PFSK-1 (cell line): ENCODE results near the gene TMEM254.

Experiments used
- POLR2AphosphoS5 ChIP-seq: IDR thresholded peaks from 2 replicates; pipeline ENCODE4 v1.6.1; 2012; ENCODE audit warnings: low read depth, mild to moderate bottlenecking, control low read depth, low read length, moderate library complexity
- SIN3A ChIP-seq: IDR thresholded peaks from 2 replicates; pipeline ENCODE4 v1.6.1; 2012; ENCODE audit warnings: mild to moderate bottlenecking, low read length, moderate library complexity, borderline replicate concordance; ENCODE audit not compliant: insufficient read depth
- TAF1 ChIP-seq: IDR thresholded peaks from 2 replicates; pipeline ENCODE4 v1.6.1; 2012; ENCODE audit warnings: low read length, control low read depth, borderline replicate concordance; ENCODE audit not compliant: insufficient read depth
- TF ChIP-seq, protein P1 (sequence below), 2 experiments: IDR thresholded peaks; 2 replicates each; pipeline versions ENCODE4 v1.6.1 to v1.8.0; 2011 to 2012; ENCODE audit warnings: low read depth in 2 of 2, low read length in 2 of 2, control low read depth in 1 of 2, inconsistent platforms in 1 of 2, mild to moderate bottlenecking in 1 of 2, moderate library complexity in 1 of 2; ENCODE audit not compliant: insufficient read depth in 1 of 2

DNA sequence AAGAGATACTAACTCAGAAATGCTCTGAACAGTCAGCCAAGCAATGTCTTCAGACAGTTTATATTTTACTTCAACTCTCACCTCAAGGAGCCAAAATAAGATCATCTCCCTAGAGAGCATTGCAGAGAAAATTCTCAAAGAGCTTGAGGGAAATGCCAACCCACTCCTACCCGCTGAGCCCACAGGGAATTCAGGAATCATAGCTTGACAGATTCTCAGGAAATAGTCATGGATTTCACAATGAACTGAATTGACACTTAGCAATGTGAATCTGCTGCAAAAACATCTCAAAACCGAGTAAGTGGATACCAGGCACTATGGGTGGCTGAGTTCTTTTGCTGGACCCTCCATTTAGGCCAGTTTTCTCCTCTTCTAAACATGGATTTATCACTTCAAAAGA lies 44.3 kb downstream of the TMEM254 start:
- TF ChIP-seq POLR2AphosphoS5 (no peak), TAF1 (no peak), SIN3A (no peak)
- TF ChIP-seq, protein P1, sequence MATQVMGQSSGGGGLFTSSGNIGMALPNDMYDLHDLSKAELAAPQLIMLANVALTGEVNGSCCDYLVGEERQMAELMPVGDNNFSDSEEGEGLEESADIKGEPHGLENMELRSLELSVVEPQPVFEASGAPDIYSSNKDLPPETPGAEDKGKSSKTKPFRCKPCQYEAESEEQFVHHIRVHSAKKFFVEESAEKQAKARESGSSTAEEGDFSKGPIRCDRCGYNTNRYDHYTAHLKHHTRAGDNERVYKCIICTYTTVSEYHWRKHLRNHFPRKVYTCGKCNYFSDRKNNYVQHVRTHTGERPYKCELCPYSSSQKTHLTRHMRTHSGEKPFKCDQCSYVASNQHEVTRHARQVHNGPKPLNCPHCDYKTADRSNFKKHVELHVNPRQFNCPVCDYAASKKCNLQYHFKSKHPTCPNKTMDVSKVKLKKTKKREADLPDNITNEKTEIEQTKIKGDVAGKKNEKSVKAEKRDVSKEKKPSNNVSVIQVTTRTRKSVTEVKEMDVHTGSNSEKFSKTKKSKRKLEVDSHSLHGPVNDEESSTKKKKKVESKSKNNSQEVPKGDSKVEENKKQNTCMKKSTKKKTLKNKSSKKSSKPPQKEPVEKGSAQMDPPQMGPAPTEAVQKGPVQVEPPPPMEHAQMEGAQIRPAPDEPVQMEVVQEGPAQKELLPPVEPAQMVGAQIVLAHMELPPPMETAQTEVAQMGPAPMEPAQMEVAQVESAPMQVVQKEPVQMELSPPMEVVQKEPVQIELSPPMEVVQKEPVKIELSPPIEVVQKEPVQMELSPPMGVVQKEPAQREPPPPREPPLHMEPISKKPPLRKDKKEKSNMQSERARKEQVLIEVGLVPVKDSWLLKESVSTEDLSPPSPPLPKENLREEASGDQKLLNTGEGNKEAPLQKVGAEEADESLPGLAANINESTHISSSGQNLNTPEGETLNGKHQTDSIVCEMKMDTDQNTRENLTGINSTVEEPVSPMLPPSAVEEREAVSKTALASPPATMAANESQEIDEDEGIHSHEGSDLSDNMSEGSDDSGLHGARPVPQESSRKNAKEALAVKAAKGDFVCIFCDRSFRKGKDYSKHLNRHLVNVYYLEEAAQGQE (IDR thresholded peaks at IDR 0.05; ENCODE audit: insufficient read depth in 1 of 2, low read depth in 2 of 2, low read length in 2 of 2) = no peak
